GM18505 (cell line): ENCODE data around the gene NRXN2.

Experiments
- ATAC-seq: cut with Tn5 transposase; IDR thresholded peaks from one replicate; pipeline ENCODE4 v1.9.1; 2021; ENCODE audit not compliant: unreplicated experiment
- POLR2A ChIP-seq: IDR thresholded peaks from 4 replicates; pipeline ENCODE4 v1.6.1; 2011; ENCODE audit warnings: borderline replicate concordance; ENCODE audit not compliant: insufficient read depth, insufficient read length; ENCODE audit errors: extremely low read depth

Gene NRXN2

DNA sequence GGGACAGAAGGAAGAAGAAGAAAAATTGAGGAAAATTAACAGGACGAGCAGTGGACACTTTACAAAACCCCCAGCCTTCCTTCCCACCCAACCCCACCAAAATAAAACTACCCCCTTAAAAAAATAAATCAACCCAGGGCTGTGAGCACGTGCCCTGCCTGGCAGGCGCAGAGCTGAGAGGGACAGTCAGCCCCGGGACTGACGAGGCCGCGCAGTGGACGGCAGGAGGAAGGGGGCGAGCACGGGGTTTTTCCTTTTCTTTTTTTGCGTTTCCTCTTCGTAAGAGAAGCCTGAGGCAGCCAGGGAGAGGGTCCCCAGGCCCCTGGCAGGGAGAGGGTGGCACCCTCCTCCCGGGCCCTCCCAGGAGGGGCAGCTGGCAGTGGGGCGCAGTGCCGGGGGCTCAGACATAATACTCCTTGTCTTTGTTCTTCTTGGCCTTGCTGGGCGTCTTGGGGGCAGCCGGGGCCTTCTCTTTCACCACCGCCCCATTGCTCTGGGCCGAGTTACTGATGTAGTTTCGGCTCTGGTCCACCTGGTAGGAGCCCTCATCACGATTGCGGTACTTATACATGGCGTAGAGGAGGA is 116.1 kb downstream of the NRXN2 start:
- ATAC-seq: no peak
- no peak for TF ChIP-seq POLR2A

DNA sequence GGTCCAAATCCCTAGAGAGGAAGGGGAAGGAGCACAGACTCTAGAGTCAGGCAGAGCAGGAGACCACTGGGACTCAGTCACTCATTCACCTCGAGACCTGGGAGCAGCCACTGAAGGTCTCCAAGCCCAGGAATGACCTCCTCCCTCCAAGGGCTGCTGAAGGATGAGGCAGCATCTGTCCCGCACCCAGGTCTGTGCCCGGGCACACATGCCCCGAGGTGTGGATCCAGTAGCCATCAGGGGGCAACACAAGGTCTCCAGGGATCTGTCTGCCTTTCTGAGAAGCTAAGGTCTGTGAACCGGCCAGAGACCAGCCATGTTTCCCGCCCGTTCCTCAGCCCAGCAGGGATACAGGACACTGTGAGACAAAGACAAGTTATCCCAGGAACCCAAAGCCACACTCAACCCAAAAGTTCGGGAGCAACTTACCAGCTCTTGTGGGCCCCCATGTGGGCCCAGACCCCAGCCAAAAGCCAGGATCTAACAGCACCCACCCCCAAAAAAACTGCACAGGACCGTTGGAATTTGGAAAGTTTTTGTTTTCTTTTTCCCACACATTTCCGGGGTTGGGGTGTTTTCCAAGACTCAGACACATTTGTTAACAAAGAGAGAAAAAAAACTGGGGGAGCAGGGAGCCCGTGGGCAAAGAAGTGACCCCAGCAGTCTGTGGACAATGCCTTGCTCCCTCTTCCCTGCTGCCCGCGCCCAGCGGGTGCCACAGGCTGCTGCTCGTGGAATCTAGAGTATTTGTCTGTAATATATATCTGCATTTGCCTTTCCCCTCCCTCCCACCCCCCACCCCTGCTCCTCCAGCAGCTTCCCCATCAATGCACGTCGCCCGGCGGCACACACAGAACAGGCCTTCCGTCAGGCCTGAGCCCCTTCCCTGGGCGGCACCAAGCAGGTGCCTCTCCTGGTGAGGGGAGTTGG is 117.1 kb downstream of the NRXN2 start:
- no peak for ATAC-seq
- TF ChIP-seq POLR2A: no peak

DNA sequence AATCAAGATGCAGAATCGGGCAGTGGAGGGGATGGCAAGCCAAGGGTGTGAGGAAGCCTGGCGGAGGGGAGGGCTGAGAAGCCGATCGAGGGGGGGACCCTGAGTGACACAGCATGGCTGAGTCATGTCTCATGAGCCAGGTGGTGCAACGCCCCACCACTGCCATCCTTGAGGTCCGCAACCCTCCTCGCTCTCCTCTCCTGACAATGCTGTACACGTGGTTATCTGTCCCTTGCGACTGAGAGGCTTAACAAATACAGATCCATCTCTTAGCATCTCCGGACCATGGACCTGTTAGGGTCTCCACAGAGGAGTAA is 117.8 kb downstream of the NRXN2 start:
- no peak for TF ChIP-seq POLR2A
- ATAC-seq: no peak

DNA sequence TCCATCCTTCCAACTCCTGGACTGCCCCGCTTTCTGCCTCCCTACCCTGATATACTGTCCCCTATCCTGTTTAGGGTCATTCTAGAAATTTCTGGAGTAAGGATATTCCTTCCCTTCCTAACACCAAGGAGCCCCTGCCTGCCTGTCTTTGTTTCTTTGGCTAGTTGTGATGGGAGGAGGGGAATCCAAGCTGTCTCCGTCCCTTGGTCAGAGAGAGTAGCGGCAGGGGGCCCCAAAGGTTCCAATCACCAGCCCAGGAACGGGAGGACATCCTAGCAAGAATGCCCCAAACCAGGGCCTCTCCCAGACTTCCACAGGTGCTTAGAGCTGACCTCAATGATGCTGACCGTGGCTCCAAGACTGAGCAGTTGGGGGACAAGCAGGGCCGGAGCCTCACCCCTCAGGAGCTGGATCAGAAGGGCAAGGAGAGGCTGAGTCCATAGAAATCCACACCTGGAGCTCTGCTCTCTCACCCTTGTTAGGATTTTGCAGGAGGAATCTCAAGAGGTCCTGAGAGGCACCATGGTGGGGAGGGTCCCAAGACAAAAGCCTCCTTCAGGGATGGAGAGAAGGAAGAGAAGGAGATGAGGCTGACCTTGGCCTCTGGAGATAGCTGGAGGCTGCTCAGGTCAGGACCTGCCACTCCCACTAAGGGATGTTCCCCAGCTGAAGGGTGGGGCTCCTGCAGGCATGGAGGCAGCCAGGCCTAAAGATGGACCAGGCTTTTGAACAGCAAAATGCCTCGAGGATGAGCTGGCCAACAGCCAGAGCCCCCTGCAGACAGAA is 118.3 kb downstream of the NRXN2 start:
- ATAC-seq: no peak
- TF ChIP-seq POLR2A: no peak

DNA sequence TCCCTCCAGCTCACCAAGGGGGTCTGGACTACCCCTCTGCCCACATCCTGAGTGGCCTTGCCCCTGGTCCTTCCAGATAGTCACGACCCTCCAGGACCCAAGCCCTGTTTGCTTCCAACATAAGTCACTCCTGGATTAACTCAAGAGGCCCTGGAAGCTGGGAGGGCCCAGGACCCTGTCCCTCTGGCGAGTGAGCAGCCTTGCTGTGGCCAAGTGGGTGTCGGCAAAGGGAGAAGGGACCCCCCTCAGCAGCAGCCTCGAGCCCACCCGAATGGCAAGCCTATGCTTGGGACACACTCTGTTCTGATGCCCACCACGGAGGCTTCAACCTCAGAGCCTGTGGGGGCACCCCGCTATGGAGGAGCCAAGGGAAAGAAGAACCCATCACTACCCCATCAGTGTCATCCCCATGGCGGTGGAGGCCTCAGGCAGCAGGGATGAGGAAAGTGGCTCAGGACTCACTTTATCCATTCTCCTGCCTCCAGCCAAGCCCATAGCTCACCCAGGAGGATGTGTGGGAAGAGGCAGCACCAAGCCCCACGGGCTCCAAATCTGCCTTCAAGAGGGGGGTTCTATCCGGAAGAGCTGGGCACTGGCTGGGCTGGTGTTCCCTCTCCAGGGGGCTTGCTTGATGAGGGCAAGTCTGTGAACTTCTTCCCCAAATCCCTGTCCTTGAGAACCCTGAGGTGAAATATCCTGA is 119.4 kb downstream of the NRXN2 start:
- no peak for TF ChIP-seq POLR2A
- no peak for ATAC-seq

DNA sequence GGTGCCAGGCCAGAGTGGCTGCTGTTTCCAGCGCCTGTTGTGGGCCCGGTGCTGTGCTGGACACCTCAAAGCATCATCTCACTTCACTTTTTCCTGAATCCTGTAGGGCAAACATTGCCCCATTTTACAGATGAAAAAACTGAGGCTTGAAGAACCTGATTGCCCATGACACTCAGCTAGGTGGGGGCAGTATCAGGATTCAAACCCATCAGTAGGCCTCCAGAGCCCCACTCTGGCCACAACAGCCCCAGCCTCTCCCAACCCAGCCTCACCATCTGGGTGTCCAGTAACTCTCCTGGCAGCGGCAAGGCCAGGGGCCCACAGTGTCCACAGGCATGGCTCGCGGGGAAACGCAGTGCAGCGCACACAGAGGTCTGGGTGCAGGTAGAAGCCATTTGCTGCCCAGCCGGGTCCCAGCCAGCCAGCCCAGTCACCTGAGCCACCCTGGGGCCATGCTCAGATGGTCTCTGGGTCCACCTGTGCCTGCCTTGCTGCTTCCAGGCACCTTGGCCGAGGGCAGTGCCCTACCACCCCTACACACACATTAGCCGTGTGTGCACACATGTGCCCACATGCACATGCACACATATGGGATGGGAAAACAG is 120.4 kb downstream of the NRXN2 start:
- no peak for TF ChIP-seq POLR2A
- no peak for ATAC-seq

DNA sequence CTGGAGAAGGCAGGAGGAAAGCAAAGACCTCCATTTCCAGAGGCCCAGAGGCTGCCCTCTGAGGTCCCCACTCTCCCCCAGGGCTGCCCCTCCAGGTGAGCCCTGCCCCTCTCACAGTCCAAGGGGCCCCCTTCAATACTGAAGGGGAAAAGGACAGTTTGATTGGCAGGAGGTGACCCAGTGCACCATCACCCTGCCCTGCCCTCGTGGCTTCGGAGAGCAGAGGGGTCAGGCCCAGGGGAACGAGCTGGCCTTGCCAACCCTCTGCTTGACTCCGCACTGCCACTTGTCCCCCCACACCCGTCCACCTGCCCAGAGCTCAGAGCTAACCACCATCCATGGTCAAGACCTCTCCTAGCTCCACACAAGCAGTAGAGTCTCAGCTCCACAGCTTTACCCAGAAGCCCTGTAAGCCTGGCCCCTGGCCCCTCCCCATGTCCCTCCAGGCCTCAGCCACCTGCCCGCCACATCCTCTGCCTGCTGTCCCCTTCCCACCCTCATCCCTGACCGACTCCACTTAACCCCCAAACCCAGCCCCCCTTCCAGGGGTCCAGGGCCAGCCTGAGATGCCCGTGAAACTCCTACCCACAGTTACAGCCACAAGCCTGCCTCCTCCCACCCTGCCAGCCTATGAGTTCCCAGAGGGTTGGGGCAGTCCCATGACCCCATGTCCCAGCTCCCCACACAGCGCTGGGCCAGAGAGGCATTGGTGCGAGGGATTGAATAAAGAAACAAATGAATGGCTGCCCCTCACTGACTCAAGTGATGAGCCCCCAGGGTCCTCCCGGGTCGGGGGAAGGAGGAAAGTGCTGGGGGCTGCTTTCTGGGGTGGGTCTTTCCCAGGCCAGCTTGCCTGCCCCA is 121.2 kb downstream of the NRXN2 start:
- ATAC-seq: no peak
- TF ChIP-seq POLR2A: no peak

DNA sequence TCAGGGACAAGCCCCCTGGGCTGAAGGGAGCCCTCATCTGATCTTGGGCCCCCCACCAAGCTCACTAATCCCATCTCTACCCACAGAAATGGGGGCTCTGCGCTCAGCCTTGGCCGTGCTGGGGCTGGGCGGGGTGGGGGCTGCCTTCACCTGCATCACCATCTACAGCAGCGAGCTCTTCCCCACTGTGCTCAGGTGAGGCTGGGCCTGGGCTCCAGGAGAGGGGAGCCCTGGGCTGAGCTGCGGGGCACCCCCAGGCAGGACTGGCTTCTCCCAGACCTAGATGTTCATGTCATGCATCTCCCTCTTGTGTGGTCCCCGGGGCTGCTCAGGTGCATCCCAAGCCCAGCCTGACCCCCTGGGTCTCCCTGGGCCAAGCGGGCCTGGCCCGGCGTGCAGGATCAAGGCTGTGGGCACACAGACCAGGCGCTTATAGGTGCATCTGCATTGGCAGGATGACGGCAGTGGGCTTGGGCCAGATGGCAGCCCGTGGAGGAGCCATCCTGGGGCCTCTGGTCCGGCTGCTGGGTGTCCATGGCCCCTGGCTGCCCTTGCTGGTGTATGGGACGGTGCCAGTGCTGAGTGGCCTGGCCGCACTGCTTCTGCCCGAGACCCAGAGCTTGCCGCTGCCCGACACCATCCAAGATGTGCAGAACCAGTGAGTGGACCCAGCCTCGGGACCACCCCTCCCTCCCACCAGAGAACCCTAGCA is 122.6 kb downstream of the NRXN2 start:
- no peak for TF ChIP-seq POLR2A
- ATAC-seq: no peak

DNA sequence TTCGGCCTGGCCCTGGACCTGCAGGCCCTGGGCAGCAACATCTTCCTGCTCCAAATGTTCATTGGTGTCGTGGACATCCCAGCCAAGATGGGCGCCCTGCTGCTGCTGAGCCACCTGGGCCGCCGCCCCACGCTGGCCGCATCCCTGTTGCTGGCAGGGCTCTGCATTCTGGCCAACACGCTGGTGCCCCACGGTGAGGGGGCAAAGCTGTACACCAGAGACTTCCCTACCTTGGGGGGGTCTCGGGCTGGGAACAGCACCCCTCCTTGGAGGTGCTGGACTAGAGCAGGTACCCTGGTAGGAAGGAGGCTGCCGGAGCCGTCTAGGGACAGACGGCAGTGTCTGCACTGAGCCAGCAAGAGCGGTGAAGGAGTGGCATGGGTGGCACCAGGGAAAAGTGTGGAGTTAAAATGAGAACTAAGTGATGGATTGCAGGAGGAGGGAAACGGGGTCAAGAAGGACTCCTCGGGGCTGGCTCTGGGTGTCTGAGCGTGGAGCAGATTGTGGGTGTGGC is 123.2 kb downstream of the NRXN2 start:
- no peak for TF ChIP-seq POLR2A
- no peak for ATAC-seq

DNA sequence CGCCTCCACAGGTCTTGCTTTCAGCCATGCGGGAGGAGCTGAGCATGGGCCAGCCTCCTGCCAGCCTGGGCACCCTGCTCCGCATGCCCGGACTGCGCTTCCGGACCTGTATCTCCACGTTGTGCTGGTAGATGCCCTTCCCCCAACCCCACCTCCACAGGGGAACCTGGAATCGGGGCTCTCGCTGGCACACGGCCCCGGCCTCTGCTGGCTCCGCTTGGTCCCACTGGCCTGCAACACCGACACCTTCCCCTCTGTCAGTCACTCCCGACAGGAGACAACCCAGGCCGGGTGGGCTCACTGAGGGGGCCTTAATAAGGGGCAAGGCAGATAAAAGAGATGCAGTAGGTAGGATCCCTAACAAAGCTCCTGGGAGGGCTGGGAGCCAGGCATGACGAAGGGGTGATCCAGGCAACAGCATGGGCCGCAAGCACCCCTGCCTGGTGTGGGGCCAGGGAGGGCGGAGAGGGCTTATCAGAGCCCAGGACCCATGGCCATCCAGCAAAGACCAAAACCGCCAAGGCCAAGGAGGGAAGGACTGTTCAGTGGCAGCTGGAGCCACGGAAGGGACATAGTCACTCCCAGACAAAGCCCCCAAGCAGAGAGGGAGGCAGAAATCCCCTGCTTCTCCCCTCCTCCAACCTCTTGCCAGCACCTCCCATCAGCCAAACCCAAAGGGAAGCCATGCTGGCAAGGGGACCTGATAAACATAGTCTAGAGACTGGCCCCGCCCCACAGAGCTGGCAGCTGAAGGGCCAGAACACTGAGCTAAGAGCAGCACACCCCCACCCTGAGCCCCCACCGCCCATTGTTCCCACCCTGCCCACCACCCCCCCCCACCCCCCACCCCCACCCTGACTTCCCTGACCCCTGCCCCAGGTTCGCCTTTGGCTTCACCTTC is 124.0 kb downstream of the NRXN2 start:
- TF ChIP-seq POLR2A: no peak

More for the DNA sequence above, 124.0 kb downstream of the NRXN2 start:
- ATAC-seq: no peak
